Astrocyte (in vitro differentiated cells and primary cell): ENCODE measurements around the gene CD3G. TPM values are rescaled to one million over a fixed set of nuclear protein-coding genes. Genes with fewer than 3 reads are reported as not detected.

Experiments used
- DNase-seq: peaks from one replicate; pipeline ENCODE4 v3.0.0-alpha.2; 2010; ENCODE audit warnings: low read depth
- FAIRE-seq: peaks from 2 replicates; lab custom pipeline; 2011; peaks lifted over from hg19 to GRCh38; lab: Jason Lieb, UNC
- H2AFZ ChIP-seq: 2 replicates; pipeline ENCODE4 v1.6.0; 2012; ENCODE audit warnings: low read depth, low read length, inconsistent platforms
- H3K27ac ChIP-seq: 2 replicates; pipeline ENCODE4 v1.5.1; 2011; ENCODE audit warnings: low read depth, low read length, inconsistent platforms
- H3K27me3 ChIP-seq: 2 replicates; pipeline ENCODE4 v1.6.0; 2011; ENCODE audit warnings: low read length, inconsistent platforms; ENCODE audit not compliant: insufficient read depth
- H3K36me3 ChIP-seq: 2 replicates; pipeline ENCODE4 v1.5.1; 2011; ENCODE audit warnings: low read length, inconsistent platforms; ENCODE audit not compliant: insufficient read depth
- H3K4me1 ChIP-seq: 2 replicates; pipeline ENCODE4 v1.5.1; 2011; ENCODE audit warnings: low read length, inconsistent platforms; ENCODE audit not compliant: insufficient read depth
- H3K4me2 ChIP-seq: 2 replicates; pipeline ENCODE4 v1.6.0; 2012; ENCODE audit warnings: low read length, inconsistent platforms
- H3K4me3 ChIP-seq: 2 replicates; pipeline ENCODE4 v1.5.1; 2011; ENCODE audit warnings: low read depth, mild to moderate bottlenecking, low read length, inconsistent platforms; ENCODE audit not compliant: insufficient read depth
- H3K79me2 ChIP-seq: 2 replicates; pipeline ENCODE4 v1.6.0; 2012; ENCODE audit warnings: mild to moderate bottlenecking, low read length, inconsistent platforms; ENCODE audit not compliant: insufficient read depth
- H3K9ac ChIP-seq: 2 replicates; pipeline ENCODE4 v1.6.0; 2012; ENCODE audit warnings: mild to moderate bottlenecking, low read length, inconsistent platforms
- H3K9me3 ChIP-seq: 2 replicates; pipeline ENCODE4 v1.5.1; 2012; ENCODE audit warnings: low read depth, mild to moderate bottlenecking, low read length, inconsistent platforms; ENCODE audit not compliant: insufficient read depth
- H4K20me1 ChIP-seq: 2 replicates; pipeline ENCODE4 v1.6.0; 2012; ENCODE audit warnings: low read length, inconsistent platforms; ENCODE audit not compliant: insufficient read depth
- H3K27ac Mint-ChIP-seq: one replicate; pipeline ENCODE4 v1.8.0; 2021; ENCODE audit warnings: mild to moderate bottlenecking, mixed read lengths; ENCODE audit not compliant: unreplicated experiment
- H3K27me3 Mint-ChIP-seq: one replicate; pipeline ENCODE4 v1.8.0; 2021; ENCODE audit warnings: low read depth, mixed read lengths; ENCODE audit not compliant: unreplicated experiment
- H3K36me3 Mint-ChIP-seq: one replicate; pipeline ENCODE4 v1.8.0; 2021; ENCODE audit warnings: low read depth, mixed read lengths; ENCODE audit not compliant: unreplicated experiment
- H3K4me1 Mint-ChIP-seq: one replicate; pipeline ENCODE4 v1.8.0; 2021; ENCODE audit warnings: low read depth, mixed read lengths; ENCODE audit not compliant: unreplicated experiment
- H3K4me3 Mint-ChIP-seq: one replicate; pipeline ENCODE4 v1.8.0; 2021; ENCODE audit warnings: mild to moderate bottlenecking, moderate library complexity, mixed read lengths; ENCODE audit not compliant: unreplicated experiment
- H3K9me3 Mint-ChIP-seq: one replicate; pipeline ENCODE4 v1.8.0; 2021; ENCODE audit warnings: mild to moderate bottlenecking, mixed read lengths; ENCODE audit not compliant: unreplicated experiment
- EZH2 ChIP-seq: IDR thresholded peaks from 2 replicates; pipeline ENCODE4 v1.6.1; 2012; ENCODE audit warnings: mild to moderate bottlenecking, low read length, inconsistent platforms; ENCODE audit not compliant: insufficient read depth
- total RNA-seq: library from RNA; stranded (reverse); gene quantifications from 2 replicates; pipeline ENCODE4 v1.2.1, GENCODE V29; 2021
- TF ChIP-seq, protein P1 (sequence below): IDR thresholded peaks from 2 replicates; pipeline ENCODE4 v1.5.1; 2011; ENCODE audit warnings: low read depth, mild to moderate bottlenecking, inconsistent platforms, low read length, moderate library complexity; ENCODE audit not compliant: insufficient read depth

The CD3G gene
- total RNA-seq, 1 donor from 2014 or later = not detected

DNA sequence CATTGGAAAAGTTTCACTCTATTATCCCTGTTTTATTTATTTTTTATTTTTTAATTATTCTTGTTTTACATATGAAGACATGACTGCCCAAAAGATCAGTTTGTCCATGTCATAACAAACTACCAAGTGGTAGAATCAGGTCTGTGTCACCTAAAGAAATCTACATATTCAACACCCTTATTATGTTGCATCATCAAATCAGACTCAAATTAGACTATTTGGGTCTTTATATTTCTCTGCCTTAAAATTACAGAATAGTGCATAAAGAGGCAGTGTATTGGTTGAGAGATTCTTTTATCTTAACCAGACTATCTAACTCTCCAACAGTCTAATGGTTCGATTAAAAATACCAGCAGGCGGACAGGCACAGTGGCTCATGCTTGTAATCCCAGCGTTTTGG, 38.8 kb downstream of the CD3G start:
- H3K27ac Mint-ChIP-seq = no peak overlapping the region

DNA sequence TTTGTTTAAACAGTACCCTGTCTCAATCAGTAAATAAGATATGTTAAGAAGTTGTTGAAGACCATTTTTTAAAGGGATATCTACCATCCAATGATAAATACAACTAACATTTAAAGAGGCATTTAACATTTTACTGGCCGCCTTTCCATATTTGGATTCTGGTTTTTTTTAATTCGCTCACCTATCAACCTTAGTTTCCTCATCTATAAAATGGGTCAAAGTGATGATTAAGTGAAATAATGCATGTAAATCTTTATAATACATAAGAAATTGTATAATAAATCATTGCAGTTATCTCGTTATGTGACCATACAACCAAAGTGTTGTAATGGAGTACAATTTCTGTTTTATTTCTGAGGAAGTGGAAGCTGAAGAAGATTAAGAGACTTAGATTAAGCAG, 39.5 kb downstream of the CD3G start:
- TF ChIP-seq, protein P1, sequence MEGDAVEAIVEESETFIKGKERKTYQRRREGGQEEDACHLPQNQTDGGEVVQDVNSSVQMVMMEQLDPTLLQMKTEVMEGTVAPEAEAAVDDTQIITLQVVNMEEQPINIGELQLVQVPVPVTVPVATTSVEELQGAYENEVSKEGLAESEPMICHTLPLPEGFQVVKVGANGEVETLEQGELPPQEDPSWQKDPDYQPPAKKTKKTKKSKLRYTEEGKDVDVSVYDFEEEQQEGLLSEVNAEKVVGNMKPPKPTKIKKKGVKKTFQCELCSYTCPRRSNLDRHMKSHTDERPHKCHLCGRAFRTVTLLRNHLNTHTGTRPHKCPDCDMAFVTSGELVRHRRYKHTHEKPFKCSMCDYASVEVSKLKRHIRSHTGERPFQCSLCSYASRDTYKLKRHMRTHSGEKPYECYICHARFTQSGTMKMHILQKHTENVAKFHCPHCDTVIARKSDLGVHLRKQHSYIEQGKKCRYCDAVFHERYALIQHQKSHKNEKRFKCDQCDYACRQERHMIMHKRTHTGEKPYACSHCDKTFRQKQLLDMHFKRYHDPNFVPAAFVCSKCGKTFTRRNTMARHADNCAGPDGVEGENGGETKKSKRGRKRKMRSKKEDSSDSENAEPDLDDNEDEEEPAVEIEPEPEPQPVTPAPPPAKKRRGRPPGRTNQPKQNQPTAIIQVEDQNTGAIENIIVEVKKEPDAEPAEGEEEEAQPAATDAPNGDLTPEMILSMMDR = no peak
- no peak for TF ChIP-seq EZH2
- H3K4me2 ChIP-seq = no peak overlapping the region

More for the DNA sequence above, 38.8 kb downstream of the CD3G start:
- TF ChIP-seq, protein P1 = no peak
- TF ChIP-seq EZH2 = no peak
- no peaks in the 10 kb centered on the region for H3K9me3 ChIP-seq
- no peaks in the 10 kb centered on the region for H4K20me1 ChIP-seq
- no peak overlapping the region for H3K4me2 ChIP-seq
- H3K27ac ChIP-seq = no peak overlapping the region
- H2AFZ ChIP-seq = no peak overlapping the region
- no peaks in the 10 kb centered on the region for H3K9me3 Mint-ChIP-seq
- no peaks in the 10 kb centered on the region for H3K27me3 Mint-ChIP-seq
- peaks cover 67% of the 10 kb centered on the region for H3K36me3 ChIP-seq
- H3K27me3 ChIP-seq = no peaks in the 10 kb centered on the region
- DNase-seq (no peak), FAIRE-seq (no peak)
- H3K4me1 Mint-ChIP-seq = no peaks in the 10 kb centered on the region
- H3K4me3 ChIP-seq = no peak overlapping the region
- H3K9ac ChIP-seq = no peak overlapping the region
- no peak overlapping the region for H3K4me3 Mint-ChIP-seq
- H3K4me1 ChIP-seq = no peaks in the 10 kb centered on the region
- H3K79me2 ChIP-seq = no peaks in the 10 kb centered on the region
- peaks cover 17% of the 10 kb centered on the region for H3K36me3 Mint-ChIP-seq

DNA sequence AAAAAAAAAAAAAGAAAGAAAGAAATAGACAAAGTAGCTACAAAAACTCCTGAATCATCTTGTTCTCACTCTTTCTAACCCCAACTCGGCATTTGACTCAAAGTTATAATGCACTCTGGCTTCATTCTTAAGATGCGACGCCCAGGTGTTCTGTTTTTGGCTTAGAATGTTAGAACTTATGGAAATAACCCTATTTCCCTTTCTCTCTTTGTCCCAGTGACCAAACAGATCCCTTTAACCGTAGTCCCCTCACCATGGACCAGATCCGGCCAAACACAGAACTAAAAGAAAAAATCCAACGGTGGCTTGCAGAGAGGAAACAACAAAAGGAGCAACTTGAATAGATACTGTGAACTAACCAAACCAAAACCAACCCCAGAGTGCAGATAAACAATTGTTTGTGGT, 52.0 kb downstream of the CD3G start:
- Mint-ChIP-seq H3K4me3 (no peak overlapping the region), H3K9me3 (no peaks in the 10 kb centered on the region), H3K4me1 (no peaks in the 10 kb centered on the region), H3K27ac (no peak overlapping the region), H3K27me3 (no peaks in the 10 kb centered on the region), H3K36me3 (peaks cover 11% of the 10 kb centered on the region)
- Histone ChIP-seq H3K27ac (no peak overlapping the region), H3K4me1 (no peaks in the 10 kb centered on the region), H3K27me3 (no peaks in the 10 kb centered on the region), H3K36me3 (peaks cover 32% of the 10 kb centered on the region), H2AFZ (no peak overlapping the region), H3K4me3 (no peak overlapping the region), H3K9ac (no peak overlapping the region), H3K9me3 (no peaks in the 10 kb centered on the region), H3K4me2 (no peak overlapping the region), H3K79me2 (no peaks in the 10 kb centered on the region), H4K20me1 (no peaks in the 10 kb centered on the region)
- TF ChIP-seq EZH2 = no peak
- FAIRE-seq (no peak), DNase-seq (no peak)

More for the DNA sequence above, 39.5 kb downstream of the CD3G start:
- Histone ChIP-seq H4K20me1 (no peaks in the 10 kb centered on the region), H3K79me2 (no peaks in the 10 kb centered on the region), H3K27ac (no peak overlapping the region), H3K27me3 (no peaks in the 10 kb centered on the region), H3K4me1 (no peaks in the 10 kb centered on the region), H3K9ac (no peak overlapping the region), H3K9me3 (no peaks in the 10 kb centered on the region), H3K4me3 (no peak overlapping the region), H2AFZ (no peak overlapping the region), H3K36me3 (peaks cover 65% of the 10 kb centered on the region)
- Mint-ChIP-seq H3K27ac (no peak overlapping the region), H3K27me3 (no peaks in the 10 kb centered on the region), H3K4me1 (no peaks in the 10 kb centered on the region), H3K9me3 (no peaks in the 10 kb centered on the region), H3K4me3 (no peak overlapping the region), H3K36me3 (peaks cover 17% of the 10 kb centered on the region)
- FAIRE-seq (no peak), DNase-seq (no peak)
